HG02840 (cell line): ENCODE results near the gene RASD1.

Experiments used
- ATAC-seq: cut with Tn5 transposase; IDR thresholded peaks from one replicate; pipeline ENCODE4 v1.9.1; 2021; ENCODE audit warnings: mild to moderate bottlenecking, moderate library complexity, moderate number of reproducible peaks; ENCODE audit not compliant: unreplicated experiment, low FRiP score

RASD1 gene, protein sequence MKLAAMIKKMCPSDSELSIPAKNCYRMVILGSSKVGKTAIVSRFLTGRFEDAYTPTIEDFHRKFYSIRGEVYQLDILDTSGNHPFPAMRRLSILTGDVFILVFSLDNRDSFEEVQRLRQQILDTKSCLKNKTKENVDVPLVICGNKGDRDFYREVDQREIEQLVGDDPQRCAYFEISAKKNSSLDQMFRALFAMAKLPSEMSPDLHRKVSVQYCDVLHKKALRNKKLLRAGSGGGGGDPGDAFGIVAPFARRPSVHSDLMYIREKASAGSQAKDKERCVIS

DNA sequence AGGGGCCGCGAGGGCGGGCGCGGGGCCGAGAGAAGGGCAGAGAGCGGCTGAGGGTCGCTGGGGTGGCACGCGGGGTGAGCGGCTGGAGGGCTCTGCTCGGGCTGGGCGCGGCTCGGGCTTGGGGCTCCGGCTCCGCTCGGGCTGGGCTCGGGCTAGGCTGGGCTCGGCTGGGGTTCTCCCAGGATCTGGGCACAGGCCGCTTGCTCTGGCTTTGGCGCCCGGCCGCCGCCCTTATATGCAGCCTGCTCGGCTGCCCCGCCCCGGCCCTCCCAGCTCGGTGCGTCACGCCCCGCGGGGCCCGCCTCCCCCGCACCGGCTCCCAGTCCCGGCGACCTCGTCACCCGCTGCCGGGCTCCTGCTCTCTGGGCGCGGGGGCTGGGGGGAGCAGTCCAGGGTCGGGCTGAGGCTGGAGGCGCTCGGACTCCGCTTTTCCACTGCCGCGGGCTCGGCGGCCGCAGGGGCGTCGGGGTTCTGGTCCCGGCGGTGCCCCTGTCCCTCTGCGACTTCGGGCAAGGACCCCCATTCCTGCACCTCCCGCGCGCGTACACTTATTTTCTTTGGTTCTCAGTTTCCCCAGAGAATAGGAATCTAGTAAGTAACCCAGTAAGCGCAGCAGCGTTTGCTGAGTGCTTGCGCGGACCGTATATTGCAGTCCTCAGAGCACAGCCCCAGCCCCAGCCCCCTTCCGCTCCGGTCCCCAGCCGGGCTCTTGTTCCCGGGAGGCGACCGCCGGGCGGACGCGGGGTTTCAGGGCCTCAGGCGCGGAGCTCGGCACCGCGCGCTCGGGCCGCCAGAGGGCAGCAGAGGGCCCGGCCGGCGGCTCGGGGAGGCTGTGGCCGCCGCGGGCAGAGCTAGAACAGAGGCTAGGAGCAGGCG is at the start of gene RASD1:
Gene RASD1, minus strand, starts transcription at position 207 of the 876 bp plus-strand sequence. CDS start 214 bp downstream, outside the sequence.
- ATAC-seq: no peak

GRCh38 chr17:17545984-17546383 is 49.8 kb upstream of the RASD1 start:
- ATAC-seq: no peak

GRCh38 chr17:17545031-17545820 is 49.0 kb upstream of the RASD1 start:
- no peak for ATAC-seq

DNA sequence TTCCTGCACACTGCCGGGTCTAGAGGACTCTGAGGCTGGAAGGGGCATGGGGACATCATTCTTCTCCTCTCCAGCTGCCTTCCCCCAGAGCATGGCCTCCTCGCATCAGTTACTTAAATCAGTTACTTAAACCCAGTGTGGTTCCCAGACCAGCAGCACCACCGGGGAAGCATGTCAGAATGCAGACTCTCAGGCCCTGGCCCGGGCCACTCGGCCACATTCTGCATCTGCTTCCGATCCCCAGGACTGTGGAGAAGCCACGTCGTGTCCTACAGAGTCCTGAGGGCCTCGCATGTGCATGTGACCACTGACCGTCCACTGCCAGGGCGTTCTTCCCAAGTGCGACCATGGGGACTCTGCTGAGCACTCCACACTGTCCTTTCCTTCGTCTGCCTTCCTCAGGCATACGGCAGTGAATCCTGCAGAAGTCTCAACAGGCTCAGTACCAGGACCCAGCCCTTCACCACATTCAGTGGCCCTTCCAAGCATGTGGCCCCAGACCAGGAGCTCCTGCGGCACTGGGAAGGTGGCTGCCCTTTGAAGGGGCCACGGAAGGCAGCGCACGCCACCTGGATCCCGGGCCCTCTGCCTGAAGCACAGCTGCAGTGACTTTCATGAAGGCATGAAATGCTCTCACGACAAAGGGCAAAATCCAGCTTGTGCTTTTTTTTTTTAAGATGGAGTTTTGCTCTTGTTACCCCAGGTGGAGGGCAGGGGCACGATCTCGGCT is 46.9 kb upstream of the RASD1 start:
- ATAC-seq: no peak

- no peak for ATAC-seq
Measured at GRCh38 chr17:17541640-17542001, 45.4 kb upstream of the RASD1 start.

GRCh38 chr17:17540935-17541639 is 44.9 kb upstream of the RASD1 start:
- no peak for ATAC-seq

GRCh38 chr17:17540278-17540906 is 44.2 kb upstream of the RASD1 start:
- ATAC-seq: no peak

- ATAC-seq: no peak
Measured at GRCh38 chr17:17539591-17539990, 43.4 kb upstream of the RASD1 start.

- no peak for ATAC-seq
Measured at GRCh38 chr17:17538417-17539391, 42.5 kb upstream of the RASD1 start.

- no peak for ATAC-seq
Measured at GRCh38 chr17:17537311-17538099, 41.3 kb upstream of the RASD1 start.

DNA sequence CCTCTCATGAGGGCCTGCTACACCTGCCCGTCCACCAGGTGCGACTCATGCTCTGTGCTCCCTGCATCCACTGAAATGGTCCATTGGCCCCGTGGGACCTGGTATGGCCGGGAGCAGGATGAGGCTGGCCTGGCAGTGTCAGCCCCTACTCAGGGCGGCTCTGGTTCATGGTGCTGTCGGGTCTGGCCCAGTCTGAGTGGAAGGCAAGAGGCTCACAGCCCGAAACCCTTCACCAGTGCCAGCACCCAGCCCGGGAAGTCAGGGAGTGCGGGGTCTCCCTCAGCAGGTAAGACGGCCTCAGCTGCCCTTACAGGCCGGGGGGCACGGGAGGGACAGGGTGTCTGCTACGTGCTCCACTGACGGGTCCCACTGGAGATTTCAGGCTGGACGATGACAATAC is 40.5 kb upstream of the RASD1 start:
- ATAC-seq: no peak

GRCh38 chr17:17535957-17536356 is 39.8 kb upstream of the RASD1 start:
- ATAC-seq: no peak

DNA sequence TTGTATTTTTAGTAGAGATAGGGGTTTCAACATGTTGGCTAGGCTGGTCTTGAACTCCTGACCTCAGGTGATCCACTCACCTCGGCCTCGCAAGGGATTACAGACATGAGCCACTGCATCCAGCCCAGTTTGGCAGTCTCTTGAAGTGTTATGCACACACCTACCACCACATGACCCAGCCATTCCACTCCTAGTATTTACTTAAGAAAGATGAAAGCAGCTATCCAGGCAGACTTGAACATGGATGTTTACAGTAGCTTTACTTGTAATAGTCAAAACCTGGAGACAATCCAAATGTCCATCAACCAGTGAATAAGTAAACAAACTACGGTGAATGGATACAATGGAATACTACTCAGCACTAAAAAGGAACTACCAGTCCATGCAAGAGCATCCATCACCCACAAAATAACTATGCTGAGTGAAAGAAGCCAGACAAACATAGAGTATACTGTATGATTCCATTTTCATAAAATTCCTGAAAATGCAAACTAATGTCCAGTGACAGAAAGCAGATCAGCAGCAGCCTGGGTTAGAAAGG is 37.8 kb upstream of the RASD1 start:
- no peak for ATAC-seq

DNA sequence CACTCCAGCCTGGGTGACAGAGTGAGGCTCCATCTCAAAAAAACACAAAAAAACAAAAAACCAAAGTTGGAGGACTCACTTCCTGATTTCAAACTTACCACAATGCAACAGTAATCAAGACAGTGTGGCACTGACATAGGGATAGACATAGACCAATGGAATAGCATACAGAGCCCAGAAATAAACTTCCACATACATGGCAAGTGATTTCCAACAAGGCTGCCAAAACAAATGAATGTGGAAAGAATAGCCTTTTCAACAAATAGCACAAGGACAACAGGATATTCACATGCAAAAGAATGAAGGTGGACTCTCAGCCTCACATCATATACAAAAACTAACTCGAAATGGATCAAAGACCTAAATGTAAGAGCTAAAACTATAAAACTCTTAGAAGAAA is 36.8 kb upstream of the RASD1 start:
- ATAC-seq: no peak

DNA sequence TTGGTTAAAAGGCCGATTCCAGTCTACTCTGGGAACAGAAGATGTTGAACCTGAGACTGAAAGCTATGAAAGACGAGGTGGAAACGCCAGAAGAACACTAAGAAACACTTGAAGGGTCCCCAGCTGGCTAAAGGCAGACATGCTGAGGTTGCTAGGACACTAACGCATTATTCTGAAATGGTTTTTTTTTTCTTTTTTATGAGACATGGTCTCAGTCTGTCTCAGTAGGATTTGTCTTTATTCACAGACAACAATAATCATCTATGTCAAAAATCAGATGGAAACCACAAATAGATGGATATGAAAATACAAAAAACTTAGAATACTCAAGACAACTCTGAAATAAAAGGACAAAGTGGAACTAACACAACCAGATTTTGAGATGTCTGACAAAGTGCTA is 35.0 kb upstream of the RASD1 start:
- no peak for ATAC-seq

DNA sequence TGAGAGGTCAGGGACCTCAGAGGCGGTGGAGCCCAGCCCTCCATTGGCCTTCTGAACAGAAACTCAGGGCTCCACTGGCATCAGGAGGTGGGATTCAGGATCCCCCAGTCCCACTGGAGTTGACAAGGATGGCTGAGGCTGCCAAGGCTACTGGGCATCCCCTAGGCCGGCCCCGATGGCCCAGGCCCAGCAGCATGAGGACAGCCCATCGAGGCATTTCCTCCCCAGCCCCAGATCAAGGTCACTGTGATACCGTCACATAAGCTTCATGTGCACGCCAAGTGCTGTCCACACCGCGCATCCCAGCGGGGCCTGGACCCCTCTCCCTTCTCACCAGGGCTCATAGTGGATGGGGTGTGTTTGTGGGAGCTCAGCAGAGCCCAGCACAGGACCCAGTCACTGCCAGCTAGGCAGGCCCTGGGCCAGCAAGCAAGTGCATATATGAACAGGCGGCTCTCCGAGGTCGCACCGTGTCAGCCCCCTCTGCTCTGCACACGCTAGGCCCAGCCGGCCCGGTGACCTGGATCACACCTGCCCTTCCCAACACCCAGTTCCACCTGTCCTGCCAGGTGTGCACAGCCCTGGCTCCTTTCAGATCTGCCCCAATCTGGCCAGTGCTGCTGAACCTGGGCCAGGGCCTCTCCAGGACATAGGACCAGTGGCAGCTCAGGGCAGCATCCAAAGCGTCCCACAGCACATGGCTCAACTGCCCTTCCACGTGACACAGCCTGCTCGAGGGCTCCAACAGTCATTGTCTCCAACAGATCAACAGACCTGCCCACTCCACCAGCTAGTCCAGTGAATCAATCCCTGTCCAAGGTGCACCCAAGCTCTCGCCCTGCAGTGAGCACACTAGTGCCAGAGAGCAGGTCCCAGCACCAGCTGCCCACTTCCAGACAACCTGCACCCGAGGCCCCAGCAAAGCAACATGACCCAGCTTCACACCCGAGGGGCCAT is 32.8 kb upstream of the RASD1 start:
- ATAC-seq: no peak
